GM11168 (cell line): ENCODE measurements around the gene SSR1.
"Not testable (repeated sequence)": the region's sequence is repeated elsewhere in the genome, so short reads cannot be mapped to it uniquely, and the experiment has no call there.

ENCODE experiments used
- in situ Hi-C: fragments of 300-500 bp; cut with MboI; formaldehyde crosslinking; loops from one replicate; pipeline ENCODE4 v1.12.0; 2022; ENCODE audit warnings: low sequenced_read_pairs; ENCODE audit not compliant: unreplicated experiment

The SSR1 gene

DNA sequence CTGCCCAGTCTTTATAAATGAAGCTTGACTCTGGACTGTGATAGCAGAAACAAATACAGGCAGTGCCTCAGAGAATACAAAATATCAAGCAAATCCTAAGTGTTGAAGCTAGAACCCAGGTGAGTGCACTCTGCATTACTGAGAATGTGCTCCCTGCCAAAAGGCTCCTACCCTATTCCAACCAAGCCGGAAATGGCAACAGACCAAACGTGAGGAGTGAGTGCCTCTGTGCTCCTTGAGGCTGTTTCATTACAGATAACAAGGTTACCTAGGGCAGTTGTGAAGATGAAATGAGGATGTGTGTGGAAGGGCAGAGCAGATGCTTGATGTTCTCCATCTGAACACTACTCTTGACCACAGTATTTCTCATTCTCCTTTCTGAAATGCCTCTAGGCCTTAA is 29.3 kb downstream of the SSR1 start:
- in situ Hi-C loops, result loop anchor here (10.0 kb wide), 1 partner anchor 331 kb away; no protein-coding TSS in a partner anchor

DNA sequence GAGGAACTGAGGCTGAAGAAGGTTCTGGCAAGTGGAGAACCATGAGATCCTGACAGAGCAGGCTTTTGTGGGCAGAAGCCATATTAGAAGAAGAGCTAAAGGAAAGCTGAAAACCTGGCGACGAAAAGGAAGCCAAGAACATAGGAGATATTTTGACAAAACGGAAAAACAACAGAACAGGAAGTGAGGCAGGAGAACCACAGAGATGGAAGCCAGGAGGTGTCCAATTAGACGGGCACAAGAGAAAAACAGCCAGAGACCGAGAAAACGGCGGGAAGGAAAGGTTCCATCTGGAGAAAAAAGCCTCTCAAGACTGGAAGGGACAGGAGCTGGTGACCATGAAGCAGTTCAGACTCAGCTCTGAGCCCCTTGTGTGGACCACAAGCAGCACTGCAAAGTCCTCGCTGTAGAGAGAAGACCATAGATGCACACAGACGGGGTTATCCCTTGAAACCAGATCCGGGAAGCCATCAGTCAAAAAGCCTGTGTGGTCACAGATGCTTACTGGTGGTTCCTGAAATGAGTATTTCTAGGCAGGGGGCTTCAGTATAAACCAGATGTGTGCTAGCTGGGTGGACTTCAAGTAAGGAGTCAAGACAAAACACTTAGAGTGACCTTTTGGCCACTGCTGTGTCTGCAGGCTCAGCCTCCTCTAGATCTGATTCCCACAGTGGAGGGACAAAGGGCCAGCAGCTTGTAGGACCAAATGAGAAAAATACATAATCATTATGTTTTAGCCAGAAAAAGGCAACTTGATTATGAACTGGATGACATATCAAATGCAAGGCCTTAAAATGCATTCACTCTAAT is 30.7 kb downstream of the SSR1 start:
- in situ Hi-C loops, result loop anchor here (10.0 kb wide), 1 partner anchor 332 kb away; no protein-coding TSS in a partner anchor

DNA sequence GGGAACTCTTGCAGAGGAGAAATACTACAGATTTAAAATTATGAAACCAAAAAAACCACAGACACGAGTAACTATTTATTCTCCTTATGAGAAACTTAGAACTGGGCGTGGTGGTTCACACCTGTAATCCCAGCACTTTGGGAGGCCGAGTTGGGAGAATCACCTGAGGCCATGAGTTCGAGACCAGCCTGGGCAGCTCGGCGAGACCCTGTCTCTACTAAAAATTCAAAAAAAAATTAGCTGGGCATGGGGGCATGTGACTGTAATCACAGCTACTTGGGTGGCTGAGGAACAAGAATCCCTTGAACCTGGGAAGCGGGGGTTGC is 36.8 kb downstream of the SSR1 start:
- in situ Hi-C loops, result no loop called here

DNA sequence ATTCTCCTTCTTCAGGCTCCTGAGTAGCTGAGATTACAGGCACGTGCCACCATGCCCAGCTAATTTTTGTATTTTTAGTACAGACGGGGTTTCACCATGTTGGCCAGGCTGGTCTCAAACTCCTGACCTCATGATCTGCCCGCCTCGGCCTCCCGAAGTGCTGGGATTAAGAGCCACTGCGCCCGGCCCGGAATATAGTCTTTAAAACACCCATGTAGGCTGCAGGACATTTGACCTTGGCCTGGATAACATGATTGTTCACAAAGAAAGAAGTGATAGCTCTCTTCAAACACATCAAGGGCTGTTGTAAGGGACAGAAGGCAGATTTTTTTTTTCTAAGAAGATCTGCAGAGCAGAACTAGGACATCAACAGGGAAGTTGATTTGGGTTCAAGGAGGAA is 38.5 kb downstream of the SSR1 start:
- in situ Hi-C loops, result not testable (repeated sequence)

DNA sequence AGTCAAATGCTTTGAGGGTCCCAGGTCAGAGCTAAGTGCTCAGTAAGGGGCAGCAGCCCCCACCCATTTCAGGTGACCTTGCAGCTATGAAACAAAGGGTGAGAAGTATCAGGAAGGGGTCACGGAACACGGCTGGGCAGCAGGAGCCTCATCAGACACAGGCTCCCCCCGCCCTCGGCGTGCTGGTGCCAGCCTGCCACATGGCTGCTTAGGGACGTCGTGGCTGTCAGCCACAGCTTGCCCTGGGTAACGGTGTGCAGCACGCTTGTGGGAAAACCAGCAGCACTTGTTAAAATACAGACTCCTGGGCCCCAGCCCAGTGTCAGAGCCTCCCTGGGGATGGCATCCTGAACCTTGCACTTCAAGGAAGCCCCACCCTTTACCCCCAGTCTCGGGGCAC is 39.3 kb downstream of the SSR1 start:
- in situ Hi-C loops, result no loop called here

DNA sequence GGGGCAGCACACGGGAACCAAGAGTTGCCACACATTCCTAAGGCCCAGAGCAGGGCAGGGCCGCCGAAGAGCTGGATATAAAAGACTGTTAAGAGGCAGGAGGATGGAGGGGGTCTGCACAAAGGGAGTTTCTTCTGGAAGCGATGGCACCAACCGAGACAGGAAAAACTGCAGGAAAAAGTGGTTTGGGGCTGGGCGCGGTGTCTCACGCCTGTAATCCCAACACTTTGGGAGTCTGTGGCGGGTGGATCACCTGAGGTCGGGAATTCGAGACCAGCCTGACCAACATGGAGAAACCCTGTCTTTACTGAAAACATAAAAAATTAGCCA is 41.8 kb downstream of the SSR1 start:
- in situ Hi-C loops, result no loop called here

DNA sequence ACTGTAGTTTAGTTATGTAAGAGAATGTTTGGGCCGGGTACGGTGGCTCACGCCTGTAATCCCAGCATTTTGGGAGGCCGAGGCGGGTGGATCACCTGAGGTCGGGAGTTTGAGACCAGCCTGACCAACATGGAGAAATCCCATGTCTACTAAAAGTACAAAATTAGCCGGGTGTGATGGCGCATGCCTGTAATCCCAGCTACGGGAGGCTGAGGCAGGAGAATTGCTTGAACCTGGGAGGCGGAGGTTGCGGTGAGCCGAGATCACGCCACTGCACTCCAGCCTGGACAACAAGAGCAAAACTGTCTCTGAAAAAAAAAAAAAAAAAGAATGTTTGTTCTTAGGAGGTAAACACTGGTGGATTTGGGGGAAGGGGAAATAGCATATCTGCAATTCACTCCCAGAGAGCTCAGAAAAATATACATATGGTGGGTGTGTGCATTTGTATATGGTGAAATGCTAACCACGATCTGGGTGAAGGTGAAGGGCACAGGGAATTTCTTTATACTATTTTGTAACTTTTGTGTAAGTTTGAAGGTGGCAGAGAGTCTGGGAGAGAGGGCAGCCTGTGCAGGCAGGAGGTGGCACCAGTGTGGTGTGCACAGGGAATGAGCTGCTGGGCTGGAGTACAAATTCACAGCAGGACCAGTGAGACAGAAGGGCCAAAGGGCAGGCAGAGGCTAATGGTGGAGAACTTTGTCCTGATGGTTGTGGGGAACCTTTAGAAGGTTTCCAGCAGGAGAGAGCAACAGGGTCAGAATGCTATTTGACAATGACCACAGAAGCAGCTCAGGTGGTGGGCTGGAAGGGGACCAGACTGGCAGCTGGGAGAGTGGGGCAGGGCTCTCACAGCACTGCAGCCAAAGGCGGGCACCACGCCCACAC is 42.4 kb downstream of the SSR1 start:
- in situ Hi-C loops, result no loop called here

DNA sequence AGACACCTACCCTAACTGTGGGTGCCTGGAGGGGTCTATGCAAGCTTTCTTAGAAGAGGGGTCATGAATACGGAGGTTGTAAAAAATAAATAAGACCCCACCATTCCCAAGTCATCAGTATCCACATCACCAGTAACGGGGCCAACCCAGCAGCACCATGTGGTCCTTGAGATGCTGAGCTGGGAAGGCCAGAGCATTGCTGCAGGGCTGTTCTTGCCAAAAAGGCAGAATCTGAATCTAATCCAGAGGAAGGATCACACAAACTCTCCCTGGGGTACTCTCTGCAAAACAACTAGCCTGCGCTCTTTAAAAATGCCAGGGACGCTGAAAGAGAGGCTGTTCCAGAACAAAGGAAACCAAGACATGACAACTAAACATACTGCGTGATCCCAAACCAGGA is 43.2 kb downstream of the SSR1 start:
- in situ Hi-C loops, result no loop called here

DNA sequence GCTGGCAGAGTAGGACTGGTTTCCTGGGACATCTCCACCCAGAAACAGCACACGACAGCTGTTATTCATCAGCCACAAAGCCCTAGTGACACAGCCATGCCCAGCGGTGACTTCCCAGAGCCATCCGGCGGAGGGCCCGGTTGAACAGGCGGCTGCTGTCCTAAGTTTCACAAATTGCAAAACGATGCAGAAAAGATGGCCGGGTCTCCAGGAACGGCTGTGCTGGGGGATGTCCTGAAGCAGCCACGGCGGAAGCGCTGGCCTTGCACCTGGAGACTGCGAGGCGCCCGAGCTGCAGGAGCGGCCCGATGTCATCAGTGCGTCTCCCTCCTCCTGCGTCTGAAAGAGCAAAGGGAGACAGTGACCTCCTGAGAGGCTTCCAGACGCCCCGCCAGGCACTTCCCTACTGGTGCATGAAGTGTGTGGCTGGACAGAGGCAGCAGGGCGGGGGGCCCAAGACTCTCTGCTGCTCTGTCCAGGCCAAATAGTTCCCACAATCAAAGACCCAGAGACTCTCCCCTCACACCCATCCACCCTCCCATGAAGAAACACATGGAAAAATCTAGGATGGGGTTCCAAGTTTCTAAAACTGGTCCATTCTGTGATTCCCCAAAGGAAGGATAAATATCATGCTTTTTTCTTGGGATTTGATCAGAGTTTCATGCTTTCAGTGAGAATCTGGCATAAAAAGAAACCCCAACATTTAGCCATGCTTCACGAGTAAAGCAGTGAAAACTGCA is 44.0 kb downstream of the SSR1 start:
- in situ Hi-C loops, result no loop called here

DNA sequence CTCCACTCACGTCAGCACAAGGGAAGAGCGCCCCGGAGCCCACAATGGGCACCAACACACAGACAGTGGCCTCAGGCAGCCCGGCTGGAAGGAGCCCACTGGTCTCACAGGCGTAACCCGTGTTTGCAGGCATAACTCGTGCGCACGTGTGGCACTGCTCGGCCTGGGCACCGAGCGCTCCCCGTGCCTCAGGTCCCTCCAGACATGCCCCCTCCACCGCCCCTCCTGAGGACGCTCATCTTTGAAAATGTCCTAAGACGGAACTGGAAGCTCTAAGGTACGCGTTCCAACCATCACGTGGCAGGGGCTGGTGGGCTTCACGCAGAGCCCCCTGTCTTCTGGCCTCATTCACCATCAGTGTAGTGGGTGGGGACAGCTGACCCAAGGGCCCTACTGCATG is 44.6 kb downstream of the SSR1 start:
- in situ Hi-C loops, result no loop called here

DNA sequence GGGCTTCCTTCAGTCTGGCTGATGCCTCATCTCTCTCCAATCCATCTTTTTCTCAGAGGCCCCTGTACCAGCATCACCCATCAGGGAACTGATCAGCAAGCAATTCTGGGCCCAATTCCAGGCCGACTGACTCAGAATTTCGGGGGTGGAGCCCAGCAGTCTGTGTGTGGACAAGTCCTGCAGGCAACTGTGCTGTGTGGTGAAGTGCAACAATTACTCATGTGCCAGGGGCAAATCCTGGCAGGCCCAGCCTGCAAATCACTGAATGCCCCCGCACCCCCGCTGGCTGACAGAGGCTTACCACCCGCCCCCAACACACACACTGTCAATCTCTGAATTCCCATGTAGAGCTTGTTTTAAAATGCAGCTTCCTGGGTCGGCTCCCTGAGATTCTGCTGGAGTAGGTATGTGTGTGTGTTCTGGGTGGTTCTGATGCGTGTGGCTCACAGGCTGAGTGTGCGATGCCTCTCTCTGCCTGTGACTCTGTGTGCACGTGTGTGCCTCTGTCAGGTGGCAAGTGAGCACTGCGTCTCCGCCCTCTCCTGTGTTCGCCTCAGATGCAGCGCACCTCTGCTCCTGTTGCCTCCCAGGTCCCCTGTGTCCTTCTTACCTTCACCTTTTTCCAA is 45.4 kb downstream of the SSR1 start:
- in situ Hi-C loops, result no loop called here

DNA sequence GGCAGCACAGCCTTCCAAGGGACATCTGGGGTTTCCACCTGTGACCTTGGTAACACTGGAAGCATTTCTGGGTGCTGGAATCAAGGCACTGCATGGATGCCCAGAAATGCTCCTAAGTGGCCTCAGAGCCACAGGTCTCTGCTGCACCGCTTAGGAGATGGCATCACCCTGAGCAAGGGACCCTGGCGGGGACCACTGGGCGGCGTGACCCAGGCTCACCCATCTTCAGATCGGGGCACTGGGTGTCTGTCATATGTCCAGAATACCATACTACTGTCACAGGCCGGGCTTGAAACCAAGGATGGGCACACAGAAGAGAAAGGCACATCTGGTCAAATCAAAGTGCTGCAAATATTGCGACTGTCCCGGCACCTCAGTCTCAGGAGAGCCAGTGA is 45.9 kb downstream of the SSR1 start:
- in situ Hi-C loops, result no loop called here

DNA sequence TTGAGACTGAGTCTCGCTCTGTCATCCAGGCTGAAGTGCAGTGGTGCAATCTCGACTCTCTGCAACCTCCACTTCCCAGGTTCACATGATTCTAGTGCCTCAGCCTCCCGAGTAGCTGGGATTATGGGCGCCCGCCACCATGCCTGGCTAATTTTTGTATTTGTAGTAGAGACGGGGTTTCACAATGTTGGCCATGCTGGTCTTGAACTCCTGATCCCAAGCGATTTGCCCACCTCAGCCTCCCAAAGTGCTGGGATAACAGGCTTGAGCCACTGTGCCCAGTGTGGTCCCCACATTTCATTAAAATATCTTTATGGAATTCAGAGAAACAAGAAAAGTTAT is 47.6 kb downstream of the SSR1 start:
- in situ Hi-C loops, result not testable (repeated sequence)

DNA sequence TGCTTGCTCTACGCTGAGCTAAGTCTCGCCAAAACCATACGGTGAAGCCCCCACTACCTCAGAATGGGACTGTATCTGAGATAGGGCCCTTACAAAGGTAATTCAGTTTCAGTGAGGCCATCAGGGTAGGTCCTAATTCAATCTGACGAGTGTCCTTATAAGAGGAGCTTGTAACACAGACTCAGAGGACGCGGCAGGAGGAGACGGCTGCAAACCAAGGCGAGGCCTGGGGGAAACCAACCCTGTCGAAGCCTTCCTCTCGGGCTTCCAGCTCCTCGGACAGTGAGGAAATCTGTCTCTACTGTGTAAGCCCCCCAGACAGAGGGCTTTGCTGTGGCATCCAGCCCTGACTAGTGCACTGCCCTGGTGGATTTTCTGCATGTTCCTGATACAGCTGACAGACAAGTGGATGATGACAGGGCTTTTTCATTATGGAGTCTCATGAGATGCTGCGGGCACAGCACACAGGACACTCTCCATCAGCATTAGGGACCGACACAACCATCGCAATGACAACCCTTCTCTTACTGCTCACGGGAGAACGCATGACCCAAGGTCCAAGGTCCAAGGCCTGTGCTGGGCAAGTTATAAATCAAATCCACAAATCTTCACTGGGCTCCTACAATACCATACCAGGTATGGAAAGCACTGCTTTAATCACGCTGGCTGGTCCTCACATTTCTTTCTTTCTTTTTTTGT is 48.2 kb downstream of the SSR1 start:
- in situ Hi-C loops, result no loop called here

DNA sequence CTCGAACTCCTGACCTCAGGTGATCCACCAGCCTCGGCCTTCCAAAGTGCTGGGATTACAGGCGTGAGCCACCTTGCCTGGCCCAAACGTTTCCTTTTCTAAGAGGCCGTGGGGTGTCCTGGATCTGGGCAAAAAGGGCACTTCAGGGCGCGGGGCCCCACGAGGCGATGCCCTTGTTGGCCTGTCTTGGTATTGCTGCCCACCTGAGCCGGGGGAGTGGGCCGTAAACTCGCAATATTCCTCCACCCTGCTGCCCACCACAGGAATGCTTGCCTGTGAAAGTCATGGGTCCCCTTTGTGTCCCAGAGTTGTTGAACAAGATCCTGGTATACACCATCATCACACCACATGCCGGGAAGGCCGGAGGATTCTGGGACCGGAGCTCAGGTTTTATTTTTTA is 49.0 kb downstream of the SSR1 start:
- in situ Hi-C loops, result no loop called here

DNA sequence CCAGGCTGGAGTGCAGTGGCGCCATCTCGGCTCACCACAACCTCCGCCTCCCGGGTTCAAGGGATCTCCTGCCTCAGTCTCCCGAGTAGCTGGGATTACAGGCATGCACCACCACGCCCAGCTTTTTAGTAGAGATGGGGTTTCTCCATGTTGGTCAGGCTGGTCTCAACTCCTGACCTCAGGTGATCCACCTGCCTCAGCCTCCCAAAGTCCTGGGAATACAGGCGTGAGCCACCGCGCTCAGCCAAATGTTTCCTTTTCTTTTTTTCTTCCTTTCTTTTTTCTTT is 49.5 kb downstream of the SSR1 start:
- in situ Hi-C loops, result not testable (repeated sequence)

DNA sequence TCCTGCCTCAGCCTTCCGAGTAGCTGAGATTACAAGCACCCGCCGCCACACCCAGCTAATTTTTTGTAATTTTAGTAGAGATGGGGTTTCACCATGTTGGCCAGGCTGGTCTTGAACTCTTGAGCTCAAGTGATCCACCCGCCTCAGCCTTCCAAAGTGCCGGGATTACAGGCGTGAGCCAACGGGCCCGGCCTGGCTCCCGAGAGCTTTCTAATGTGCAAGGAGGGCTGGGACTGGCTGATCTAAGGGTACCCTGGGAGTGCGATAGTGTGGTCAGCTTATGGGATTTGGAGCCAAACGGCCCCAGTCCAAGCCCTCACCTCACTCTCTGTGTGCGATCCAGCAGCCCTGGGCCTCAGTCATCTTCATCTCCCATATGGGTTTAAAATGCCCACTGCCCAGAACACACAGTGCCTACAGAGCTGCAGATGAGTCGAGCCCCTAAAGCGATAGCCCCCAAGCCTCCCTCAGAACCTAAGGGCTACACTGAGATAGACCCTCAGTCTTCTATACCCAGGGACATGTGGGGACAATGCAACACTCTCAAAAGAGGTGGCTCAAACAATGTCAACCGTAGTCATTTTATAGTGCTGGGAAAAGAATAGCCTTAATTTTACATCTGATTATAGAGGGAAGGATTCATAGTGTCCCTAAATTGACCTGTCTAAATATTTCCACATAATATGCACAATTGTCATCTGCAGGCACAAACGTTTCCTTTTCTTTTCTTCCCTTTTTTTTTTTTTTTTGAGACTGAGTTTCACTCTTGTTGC is 50.1 kb downstream of the SSR1 start:
- in situ Hi-C loops, result no loop called here

DNA sequence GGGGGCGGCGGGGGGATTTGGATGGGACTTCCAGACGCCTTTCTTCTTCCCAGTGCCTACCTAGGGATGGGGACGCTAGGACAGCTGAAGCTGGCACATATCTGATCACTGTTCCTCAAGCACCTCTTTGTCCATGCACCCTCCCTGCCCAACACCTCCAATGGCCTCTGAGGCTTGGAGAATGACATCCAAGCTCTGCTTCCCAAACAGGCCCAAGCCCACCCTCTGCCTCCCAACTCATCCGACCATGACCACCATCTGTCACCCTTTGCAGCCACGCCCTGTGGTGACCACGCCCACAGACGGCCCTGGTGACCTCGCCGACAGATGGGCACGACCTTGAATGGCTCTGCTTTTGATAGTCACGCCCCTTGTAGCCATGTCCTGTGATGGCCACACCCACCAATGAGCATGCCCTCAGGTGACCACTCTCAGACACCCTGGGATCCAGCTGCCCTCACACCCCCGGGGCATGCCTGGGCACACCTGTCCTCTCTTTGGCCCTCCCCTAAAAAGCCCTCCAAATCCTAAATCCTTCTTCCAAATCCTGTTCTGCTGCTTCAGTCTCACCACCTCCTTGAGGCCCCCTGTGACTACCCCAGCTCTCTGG is 51.0 kb downstream of the SSR1 start:
- in situ Hi-C loops, result no loop called here
